ENCODE results near the gene HCFC2.

HCFC2 gene

DNA sequence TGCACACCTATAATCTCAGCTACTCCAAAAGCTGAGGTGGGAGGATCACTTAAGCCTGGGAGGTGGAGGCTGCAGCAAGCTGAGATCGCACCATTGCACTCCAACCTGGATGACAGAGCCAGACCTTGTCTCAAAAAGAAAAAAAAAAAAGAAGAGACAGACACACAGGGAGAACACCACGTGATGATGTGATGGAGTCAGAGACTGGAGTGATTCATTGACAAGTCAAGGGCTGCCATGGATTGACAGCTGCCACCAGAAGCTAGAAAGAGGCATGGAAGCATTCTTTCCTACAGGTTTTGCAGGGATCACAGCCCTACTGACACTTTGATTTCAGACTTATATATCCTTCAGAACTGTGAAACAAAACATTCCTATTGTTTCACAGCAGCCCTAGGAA, 3.5 kb upstream of the HCFC2 start:
- TF ChIP-seq, protein P1, sequence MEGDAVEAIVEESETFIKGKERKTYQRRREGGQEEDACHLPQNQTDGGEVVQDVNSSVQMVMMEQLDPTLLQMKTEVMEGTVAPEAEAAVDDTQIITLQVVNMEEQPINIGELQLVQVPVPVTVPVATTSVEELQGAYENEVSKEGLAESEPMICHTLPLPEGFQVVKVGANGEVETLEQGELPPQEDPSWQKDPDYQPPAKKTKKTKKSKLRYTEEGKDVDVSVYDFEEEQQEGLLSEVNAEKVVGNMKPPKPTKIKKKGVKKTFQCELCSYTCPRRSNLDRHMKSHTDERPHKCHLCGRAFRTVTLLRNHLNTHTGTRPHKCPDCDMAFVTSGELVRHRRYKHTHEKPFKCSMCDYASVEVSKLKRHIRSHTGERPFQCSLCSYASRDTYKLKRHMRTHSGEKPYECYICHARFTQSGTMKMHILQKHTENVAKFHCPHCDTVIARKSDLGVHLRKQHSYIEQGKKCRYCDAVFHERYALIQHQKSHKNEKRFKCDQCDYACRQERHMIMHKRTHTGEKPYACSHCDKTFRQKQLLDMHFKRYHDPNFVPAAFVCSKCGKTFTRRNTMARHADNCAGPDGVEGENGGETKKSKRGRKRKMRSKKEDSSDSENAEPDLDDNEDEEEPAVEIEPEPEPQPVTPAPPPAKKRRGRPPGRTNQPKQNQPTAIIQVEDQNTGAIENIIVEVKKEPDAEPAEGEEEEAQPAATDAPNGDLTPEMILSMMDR (IDR thresholded peaks at IDR 0.05; ENCODE audit: low read depth, low read length): no peak
- H3K4me3 ChIP-seq (ENCODE audit: low read depth, low read length): no peak overlapping the region

- H3K4me3 ChIP-seq (ENCODE audit: low read depth, low read length): peak overlapping the region; percentile 98
- TF ChIP-seq, protein P1 (IDR thresholded peaks at IDR 0.05; ENCODE audit: low read depth, low read length): no peak
Measured at GRCh38 chr12:104063712-104064030, 660 bp upstream of the HCFC2 start.

GRCh38 chr12:104064842-104065427, 604 bp downstream of the HCFC2 start:
- H3K4me3 ChIP-seq (ENCODE audit: low read depth, low read length): peak overlapping the region; percentile 98
- TF ChIP-seq, protein P1 (IDR thresholded peaks at IDR 0.05; ENCODE audit: low read depth, low read length): no peak

GRCh38 chr12:104072099-104072498, 7.8 kb downstream of the HCFC2 start:
- TF ChIP-seq, protein P1 (IDR thresholded peaks at IDR 0.05; ENCODE audit: low read depth, low read length): no peak
- H3K4me3 ChIP-seq (ENCODE audit: low read depth, low read length): no peak overlapping the region

DNA sequence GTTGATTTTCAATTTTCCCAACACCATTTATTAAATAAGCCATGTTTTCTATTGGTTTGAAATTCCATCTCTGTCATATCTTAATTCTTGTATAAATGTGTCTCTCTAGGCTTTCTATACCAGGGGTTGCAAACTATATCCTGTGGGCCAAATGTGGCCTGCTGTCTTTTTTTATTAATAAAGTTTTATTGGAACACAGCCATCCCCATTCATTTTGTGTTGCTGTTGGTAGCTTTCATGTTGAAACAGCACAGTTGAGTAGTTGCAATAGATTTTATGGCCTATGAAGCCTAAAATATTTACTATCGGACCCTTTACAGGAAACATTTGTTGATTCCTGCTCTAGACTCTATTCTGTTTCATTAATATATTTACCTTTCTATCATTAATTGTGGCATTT, 9.4 kb downstream of the HCFC2 start:
- no peak overlapping the region for H3K4me3 ChIP-seq (ENCODE audit: low read depth, low read length)
- TF ChIP-seq, protein P1 (IDR thresholded peaks at IDR 0.05; ENCODE audit: low read depth, low read length): no peak

DNA sequence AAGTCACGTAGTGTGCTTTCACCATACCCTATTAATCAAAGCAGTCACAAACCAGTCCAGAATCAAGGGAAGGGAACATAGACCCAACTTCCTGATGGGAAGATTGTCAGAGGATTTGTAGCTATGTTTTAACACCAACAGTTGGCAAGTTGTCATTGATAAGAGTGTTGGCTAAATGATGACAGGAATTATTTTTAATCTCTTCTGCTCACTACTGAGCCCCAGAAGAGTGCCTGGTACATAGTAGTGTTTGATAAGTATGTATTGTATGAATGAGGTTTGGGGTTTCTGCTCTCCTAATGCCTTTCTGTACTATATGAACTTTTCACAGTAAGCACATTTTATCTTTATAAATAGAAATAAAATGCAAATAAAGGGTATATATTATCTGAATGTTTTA, 14.7 kb downstream of the HCFC2 start:
- no peak overlapping the region for H3K4me3 ChIP-seq (ENCODE audit: low read depth, low read length)
- TF ChIP-seq, protein P1 (IDR thresholded peaks at IDR 0.05; ENCODE audit: low read depth, low read length): no peak

DNA sequence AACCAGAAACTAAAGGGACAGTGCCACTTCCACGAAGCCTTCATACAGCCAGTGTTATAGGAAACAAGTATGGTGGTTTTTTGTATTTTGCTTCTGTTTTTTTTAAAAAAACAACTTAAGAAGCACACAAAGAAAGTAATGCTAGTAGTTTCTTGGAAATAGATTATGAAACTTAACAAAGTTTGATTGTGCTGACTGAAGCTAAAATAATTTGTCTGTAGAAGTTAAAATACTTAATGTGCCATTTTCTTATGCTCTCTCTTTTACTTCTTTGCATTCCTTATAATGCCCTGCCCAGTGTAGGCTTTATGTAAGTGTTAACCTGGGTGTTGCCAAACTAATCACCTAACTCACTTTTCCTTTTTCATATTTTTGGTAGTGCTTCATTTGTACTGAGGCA, 16.4 kb downstream of the HCFC2 start:
- H3K4me3 ChIP-seq (ENCODE audit: low read depth, low read length): no peak overlapping the region
- TF ChIP-seq, protein P1 (IDR thresholded peaks at IDR 0.05; ENCODE audit: low read depth, low read length): no peak

All from WI38 (cell line).